Inflammatory macrophage treated with lipopolysaccharide for 1 hour (primary cell): Measurements from ENCODE around the gene TCF7L2.
"Not testable (repeated sequence)": the region's sequence is repeated elsewhere in the genome, so short reads cannot be mapped to it uniquely, and the experiment has no call there.

ENCODE experiments used
- DNase-seq, 2 donors: peaks; one replicate each; pipeline ENCODE4 v3.0.0-alpha.2; 2020 to 2022

TCF7L2 gene

GRCh38 chr10:113047963-113048781 is 98.1 kb downstream of the TCF7L2 start:
- no peak for DNase-seq

GRCh38 chr10:113049881-113050280 is 99.8 kb downstream of the TCF7L2 start:
- DNase-seq: no peak

- DNase-seq: no peak
Measured at GRCh38 chr10:113052076-113052830, 102.2 kb downstream of the TCF7L2 start.

- no peak for DNase-seq
Measured at GRCh38 chr10:113053091-113053490, 103.0 kb downstream of the TCF7L2 start.

DNA sequence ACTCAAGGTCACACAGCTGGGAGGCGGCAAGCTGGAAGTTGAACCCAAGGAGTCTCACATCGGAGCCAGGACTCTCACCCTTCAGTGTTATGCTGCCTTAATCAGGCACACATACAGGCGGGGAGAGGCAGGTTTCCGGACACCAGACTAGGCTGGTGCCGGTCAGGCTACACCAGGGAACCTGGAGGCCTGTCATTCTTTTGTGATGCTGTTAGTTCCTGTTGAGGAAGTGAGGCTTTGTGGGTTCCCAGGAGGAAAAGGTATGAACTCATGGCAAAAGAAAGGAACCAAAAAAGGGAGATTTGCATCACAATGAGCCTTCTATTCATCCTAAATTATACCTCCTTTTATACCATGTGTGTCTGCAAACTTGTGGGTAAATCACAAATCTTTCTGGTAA is 103.8 kb downstream of the TCF7L2 start:
- no peak for DNase-seq

- DNase-seq: no peak
Measured at GRCh38 chr10:113055458-113055857, 105.4 kb downstream of the TCF7L2 start.

DNA sequence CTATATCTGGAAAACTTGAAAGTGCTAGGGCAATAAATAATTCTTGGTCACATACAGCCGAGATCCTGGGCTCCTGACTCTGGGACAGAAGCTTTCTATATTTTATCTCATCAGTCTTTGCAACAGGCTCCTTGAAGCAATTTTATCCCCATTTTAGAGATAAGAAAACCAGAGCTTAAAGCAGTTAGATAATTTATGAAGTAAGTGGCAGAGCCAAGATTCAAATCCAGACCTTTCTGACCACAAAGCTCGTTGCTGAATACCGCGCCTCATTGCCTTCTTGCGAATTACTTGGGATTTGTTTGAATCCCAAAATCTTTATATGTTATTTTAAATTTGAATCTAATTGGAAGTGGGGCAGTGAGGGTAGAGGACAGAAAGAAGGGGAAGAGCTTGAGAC is 106.0 kb downstream of the TCF7L2 start:
- DNase-seq: no peak

DNA sequence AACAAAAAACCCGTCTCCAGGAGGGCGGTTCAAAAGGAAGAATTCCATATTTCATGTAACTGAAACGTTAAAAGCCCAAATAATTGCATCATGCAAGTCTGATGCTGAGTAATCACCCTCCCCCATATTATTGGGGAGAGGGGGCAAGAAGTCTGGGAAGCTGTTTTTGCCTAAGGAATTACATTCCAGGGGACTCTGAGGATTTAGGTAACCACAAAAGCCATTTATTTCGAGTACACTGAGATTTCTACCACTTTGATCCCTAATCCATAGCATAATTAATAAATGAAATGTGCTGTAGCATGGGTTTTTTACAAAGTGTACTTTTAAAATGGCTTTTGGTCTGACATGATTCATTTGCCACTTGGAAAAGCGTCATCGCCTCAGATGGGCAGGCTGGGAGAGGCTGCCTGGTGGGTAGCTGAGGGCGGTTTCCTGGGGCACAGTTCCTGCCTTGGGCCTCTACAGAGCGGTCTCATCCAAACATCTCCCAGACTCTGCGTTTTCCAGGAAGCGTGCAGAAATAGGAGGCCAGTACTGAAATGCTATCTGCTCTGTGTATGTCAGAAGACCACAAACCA is 106.5 kb downstream of the TCF7L2 start:
- DNase-seq: peak; percentile 63 to 85

GRCh38 chr10:113057948-113058522 is 108.0 kb downstream of the TCF7L2 start:
- no peak for DNase-seq

DNA sequence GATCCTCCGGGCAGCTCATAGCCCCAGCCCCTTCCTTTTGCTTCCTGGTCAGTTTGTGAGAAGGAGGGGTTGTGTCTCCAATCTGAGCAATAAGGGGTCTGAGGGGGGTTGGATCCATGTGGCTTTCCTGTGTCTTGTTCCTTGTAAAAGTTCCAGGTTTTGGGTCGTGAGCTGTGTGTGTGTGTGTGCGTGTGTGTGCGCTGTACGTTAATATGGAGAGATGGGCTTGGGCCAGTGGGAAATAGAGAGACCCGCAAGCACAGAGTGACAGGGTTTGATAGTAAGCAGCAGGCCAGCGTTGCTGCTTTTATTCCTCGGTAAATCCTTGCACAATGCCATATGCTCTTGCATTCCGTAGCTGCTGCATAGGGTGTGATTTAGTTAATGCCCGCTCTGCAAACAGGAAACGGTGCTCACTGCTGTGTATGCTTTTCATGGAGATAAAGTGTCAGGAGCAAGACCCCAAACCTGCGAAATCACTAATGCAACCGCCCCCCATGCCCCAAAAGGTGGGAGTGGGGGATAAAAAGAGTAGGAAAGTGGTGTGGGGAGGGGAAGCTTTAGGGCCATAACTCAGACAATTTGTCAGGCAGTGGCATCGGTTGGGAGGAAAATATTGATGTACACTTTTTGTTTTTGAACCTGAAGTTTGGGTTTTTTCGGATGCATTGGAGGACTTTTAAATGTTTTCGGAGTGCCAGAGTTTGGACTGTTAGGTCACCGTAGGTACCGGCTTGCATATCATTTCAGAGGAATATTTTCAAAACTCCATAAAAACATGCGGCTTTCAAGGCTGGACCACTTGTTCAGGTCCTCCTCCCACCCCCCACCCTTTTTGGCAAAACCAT is 108.7 kb downstream of the TCF7L2 start:
- no peak for DNase-seq

DNA sequence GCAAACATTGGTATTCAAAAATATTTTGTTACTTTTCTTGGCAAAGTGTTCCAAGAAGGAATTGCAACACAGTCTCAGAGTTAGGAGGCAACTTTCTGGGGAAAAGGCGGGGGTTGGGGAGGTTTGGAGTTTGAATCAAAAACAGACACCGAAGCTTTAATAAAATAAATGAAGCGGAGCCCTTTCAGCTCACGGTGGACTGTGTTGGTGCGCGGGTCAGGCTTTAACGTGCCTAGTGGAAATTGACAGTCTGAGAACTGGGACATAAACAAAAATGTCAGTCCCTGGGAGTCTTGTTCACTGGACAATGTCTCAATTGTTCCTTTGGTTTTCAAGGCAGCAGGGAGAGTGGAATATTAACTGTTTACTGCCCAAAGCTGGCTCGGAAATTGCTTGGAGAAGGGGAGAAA is 109.3 kb downstream of the TCF7L2 start:
- DNase-seq: no peak

DNA sequence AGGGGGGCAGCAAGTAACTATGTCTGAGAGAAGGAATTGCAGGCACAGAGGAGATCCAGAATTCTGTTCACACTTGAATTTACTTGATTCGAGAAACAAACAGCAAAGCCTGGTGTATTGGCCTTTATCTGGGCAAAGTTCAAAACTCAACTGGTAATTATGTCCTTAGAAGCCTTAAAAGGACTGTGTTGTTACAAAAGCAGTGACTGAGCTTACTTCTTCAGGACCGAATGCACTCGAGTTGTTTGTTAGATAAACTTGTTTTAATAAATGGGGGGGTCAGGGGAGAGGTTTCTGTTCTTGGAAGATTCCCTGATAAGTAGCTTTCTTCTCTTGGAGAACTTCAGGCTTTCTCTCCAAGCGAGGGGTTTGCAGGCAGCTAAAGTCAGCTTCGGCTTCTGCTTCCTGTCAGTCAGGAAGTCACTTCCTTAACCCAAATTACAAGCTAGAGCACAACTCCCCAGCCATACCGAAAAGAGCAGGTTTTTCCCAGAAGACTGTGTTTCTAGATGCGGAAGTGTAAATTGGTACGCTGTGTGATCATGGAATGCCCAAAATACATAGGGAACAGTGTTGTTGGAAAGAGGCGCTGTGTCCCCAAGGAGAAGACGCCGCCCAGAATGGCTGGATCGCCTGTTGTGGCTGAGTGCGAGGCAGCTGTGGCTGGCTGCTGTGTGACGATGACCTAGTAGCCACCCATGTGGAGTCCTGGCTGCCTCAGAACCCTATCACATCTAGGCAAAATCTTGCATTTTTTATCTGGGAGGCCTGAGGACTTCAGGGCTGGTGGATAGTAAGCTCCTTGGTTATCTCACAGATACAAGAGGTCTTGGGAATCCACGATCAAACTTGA is 110.4 kb downstream of the TCF7L2 start:
- DNase-seq: peak; percentile 57 to 63

- no peak for DNase-seq
Measured at GRCh38 chr10:113061054-113061430, 111.0 kb downstream of the TCF7L2 start.

DNA sequence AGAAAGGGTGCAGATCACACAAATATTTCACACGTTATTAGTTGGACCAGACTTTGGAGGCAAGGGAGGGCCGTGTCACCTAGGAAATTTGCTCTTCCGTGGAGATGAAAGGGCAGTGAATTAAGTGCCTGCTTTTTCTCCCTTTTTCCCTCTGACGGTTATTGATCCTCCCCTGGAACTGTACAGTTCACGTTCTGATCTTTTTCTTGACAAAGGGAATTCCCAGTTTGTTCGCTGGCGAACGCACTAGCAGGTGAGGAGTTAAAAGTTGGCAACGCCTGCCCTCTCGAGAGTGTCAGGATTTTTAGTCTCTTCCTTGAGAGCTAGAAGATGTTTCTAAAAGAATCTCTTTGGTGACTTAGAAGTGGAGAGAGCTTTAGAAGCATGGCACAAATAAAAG is 111.5 kb downstream of the TCF7L2 start:
- DNase-seq: no peak

GRCh38 chr10:113063043-113063967 is 113.3 kb downstream of the TCF7L2 start:
- DNase-seq: no peak

DNA sequence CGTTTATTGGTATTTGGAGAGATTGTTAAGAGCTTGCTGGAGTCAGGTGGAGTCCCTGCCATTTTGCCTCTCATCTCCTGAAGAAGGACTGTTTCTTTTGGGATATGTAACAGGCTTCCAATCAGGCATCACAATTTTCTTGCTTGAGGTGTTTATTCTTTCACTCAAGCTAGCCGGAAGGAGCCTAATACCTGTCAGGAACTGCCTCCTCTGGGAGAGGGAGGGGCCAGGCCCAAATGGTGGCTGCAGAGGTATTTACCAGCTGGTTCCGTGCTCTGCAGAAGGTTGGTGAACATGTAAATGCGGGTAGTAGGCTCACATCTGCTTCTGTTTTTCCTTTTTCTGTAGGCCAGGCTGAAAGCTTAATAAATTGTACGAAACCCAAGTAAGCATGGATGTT is 114.0 kb downstream of the TCF7L2 start:
- no peak for DNase-seq

GRCh38 chr10:113066120-113066519 is 116.1 kb downstream of the TCF7L2 start:
- DNase-seq: not testable (repeated sequence)

- DNase-seq: no peak
Measured at GRCh38 chr10:113066561-113067312, 116.7 kb downstream of the TCF7L2 start.

DNA sequence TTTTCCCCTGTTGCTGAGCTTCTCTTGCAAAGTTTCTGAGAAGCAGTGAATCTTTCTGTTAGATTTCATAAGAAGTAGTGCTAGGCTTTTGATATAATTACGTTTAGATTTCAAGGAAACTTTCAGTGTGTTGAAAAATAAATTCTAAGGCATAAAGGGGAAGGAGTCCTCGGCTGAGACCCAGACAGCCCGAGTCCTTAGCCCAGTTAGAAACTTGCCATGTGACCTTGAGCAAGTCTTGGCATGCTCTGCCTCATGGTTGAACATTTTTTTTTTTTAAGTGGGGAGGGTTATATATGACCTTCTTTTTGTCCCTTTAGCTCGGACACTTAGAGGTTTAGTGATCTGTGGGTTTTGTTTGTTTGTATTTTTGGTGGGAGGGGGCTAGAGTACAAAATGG is 117.5 kb downstream of the TCF7L2 start:
- peak; percentile 65 to 83 for DNase-seq
